Panc1 (cell line): ENCODE data around the gene FAM24B. TPM values are rescaled to one million over a fixed set of nuclear protein-coding genes. Genes with fewer than 3 reads are reported as not detected.

Source experiments
- ATAC-seq: fragments of 200-7000 bp; cut with Tn5 transposase; 2 replicates; pipeline ENCODE4 v1.9.1; 2020; ENCODE audit warnings: mild to moderate bottlenecking, moderate library complexity
- BruUV-seq: library from RNA; stranded (reverse); fragments of 400-500 nt; replicated peaks from 2 replicates; lab custom pipeline; 2021; lab: Mats Ljungman, UMichigan
- CTCF ChIA-PET: fragments of 300-600 bp; sonication (Branson Sonifier 250); formaldehyde crosslinking; loops from one replicate; lab custom pipeline; 2022; ENCODE audit warnings: antibody characterized with exemption; lab: Charles Lee
- POLR2A ChIA-PET: fragments of 300-600 bp; sonication (Branson Sonifier 250); formaldehyde crosslinking; loops from one replicate; lab custom pipeline; 2022; ENCODE audit warnings: antibody characterized with exemption; lab: Charles Lee
- DNase-seq: peaks from one replicate; pipeline ENCODE4 v3.0.0-alpha.2; 2010; ENCODE audit warnings: low read depth, low spot score
- H3K27ac ChIP-seq: 2 replicates; pipeline ENCODE4 v1.5.1; 2011; ENCODE audit warnings: mild to moderate bottlenecking, low read length, inconsistent platforms
- H3K27me3 ChIP-seq: fragments of 200-500 bp; sonication (Bioruptor generic); 2 replicates; pipeline ENCODE4 v1.6.0; 2014; ENCODE audit warnings: low read length, inconsistent platforms; ENCODE audit not compliant: control insufficient read depth, insufficient read depth
- H3K36me3 ChIP-seq: fragments of 200-500 bp; sonication (Bioruptor generic); 2 replicates; pipeline ENCODE4 v1.5.1; 2014; ENCODE audit warnings: inconsistent platforms, mild to moderate bottlenecking, low read length, moderate library complexity; ENCODE audit not compliant: control insufficient read depth, insufficient read depth
- H3K4me1 ChIP-seq: 2 replicates; pipeline ENCODE4 v1.5.1; 2011; ENCODE audit warnings: inconsistent platforms, mild to moderate bottlenecking, low read length, moderate library complexity; ENCODE audit not compliant: control insufficient read depth, insufficient read depth
- H3K4me3 ChIP-seq, 2 experiments: 2 replicates each; pipeline ENCODE4 v1.5.1; 2011 to 2012; ENCODE audit warnings: low read depth in 2 of 2, low read length in 2 of 2, mild to moderate bottlenecking in 2 of 2, inconsistent platforms in 1 of 2, moderate library complexity in 1 of 2
- H3K9me3 ChIP-seq: fragments of 200-500 bp; sonication (Bioruptor generic); 2 replicates; pipeline ENCODE4 v1.5.1; 2014; ENCODE audit warnings: low read depth, mild to moderate bottlenecking, inconsistent platforms, low read length, moderate library complexity; ENCODE audit not compliant: control insufficient read depth, insufficient read depth
- POLR2AphosphoS5 ChIP-seq: IDR thresholded peaks from 2 replicates; pipeline ENCODE4 v1.6.1; 2012; ENCODE audit warnings: mild to moderate bottlenecking, low read depth, low read length, moderate library complexity
- SIN3A ChIP-seq: IDR thresholded peaks from 2 replicates; pipeline ENCODE4 v1.6.1; 2012; ENCODE audit warnings: low read depth, mild to moderate bottlenecking, low read length, moderate library complexity, borderline replicate concordance; ENCODE audit not compliant: insufficient read depth
- TCF7L2 ChIP-seq: IDR thresholded peaks from 2 replicates; pipeline ENCODE4 v1.6.1; 2011; ENCODE audit warnings: mild to moderate bottlenecking, low read depth, low read length, inconsistent platforms
- in situ Hi-C: cut with HindIII; loops from 2 replicates; pipeline ENCODE4 v1.10.0; 2016; ENCODE audit warnings: low sequenced_read_pairs, low pct_unique_long_range_greater_than_20kb
- intact Hi-C: fragments of 100-400 bp; cut with micrococcal nuclease; formaldehyde crosslinking; loops from one replicate; pipeline ENCODE4 v1.10.0; 2022; ENCODE audit not compliant: unreplicated experiment
- total RNA-seq: library from RNA; stranded (reverse); gene quantifications from one replicate; pipeline ENCODE4 v1.2.1, GENCODE V29; 2021; ENCODE audit not compliant: unreplicated experiment
- TF ChIP-seq, protein P1 (sequence below): fragments of 450-650 bp; IDR thresholded peaks from 2 replicates; pipeline ENCODE4 v1.5.1; 2017; ENCODE audit warnings: mild to moderate bottlenecking
- TF ChIP-seq, protein P2 (sequence below), 2 experiments: IDR thresholded peaks; 2 replicates each; pipeline ENCODE4 v1.6.1; 2011 to 2012; ENCODE audit warnings: low read depth in 2 of 2, control low read depth in 1 of 2, low read length in 1 of 2, mild to moderate bottlenecking in 1 of 2, moderate library complexity in 1 of 2; ENCODE audit not compliant: insufficient read depth in 1 of 2

FAM24B gene
- total RNA-seq, 1 experiment from 2014 or later: 21.3 TPM

DNA sequence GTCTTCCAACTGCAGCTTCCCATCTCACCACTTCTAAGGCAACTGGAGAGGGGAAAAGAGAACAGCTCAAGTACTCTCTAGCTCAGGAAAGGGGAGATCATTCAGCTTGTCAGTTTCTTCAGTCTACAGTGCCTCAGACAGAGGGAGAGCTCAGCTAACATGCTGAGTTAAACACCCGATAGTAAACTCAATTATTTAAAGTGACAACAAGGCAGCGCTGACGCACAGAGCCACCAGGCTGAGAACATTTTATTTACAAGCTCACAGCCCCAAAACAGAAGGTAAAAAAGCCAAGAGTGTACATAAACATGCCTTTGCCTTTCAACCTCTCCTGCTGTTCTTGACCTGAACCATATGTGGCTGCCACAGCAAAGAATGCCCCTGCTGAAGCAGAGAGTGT lies 23.6 kb downstream of the FAM24B start:
- peak overlapping the region; percentile 36; the same call in 1 of the 2 replicates for H3K27ac ChIP-seq
- H3K27me3 ChIP-seq: no peaks in the 10 kb centered on the region
- BruUV-seq: no TSS peak
- H3K36me3 ChIP-seq: peaks cover 8% of the 10 kb centered on the region; the same call in 1 of the 2 replicates
- no peak for ATAC-seq
- no peaks in the 10 kb centered on the region for H3K9me3 ChIP-seq
- intact Hi-C loops (no loop called here), in situ Hi-C loops (no loop called here)
- TF ChIP-seq, protein P1, sequence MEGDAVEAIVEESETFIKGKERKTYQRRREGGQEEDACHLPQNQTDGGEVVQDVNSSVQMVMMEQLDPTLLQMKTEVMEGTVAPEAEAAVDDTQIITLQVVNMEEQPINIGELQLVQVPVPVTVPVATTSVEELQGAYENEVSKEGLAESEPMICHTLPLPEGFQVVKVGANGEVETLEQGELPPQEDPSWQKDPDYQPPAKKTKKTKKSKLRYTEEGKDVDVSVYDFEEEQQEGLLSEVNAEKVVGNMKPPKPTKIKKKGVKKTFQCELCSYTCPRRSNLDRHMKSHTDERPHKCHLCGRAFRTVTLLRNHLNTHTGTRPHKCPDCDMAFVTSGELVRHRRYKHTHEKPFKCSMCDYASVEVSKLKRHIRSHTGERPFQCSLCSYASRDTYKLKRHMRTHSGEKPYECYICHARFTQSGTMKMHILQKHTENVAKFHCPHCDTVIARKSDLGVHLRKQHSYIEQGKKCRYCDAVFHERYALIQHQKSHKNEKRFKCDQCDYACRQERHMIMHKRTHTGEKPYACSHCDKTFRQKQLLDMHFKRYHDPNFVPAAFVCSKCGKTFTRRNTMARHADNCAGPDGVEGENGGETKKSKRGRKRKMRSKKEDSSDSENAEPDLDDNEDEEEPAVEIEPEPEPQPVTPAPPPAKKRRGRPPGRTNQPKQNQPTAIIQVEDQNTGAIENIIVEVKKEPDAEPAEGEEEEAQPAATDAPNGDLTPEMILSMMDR: no peak
- TF ChIP-seq, protein P2, sequence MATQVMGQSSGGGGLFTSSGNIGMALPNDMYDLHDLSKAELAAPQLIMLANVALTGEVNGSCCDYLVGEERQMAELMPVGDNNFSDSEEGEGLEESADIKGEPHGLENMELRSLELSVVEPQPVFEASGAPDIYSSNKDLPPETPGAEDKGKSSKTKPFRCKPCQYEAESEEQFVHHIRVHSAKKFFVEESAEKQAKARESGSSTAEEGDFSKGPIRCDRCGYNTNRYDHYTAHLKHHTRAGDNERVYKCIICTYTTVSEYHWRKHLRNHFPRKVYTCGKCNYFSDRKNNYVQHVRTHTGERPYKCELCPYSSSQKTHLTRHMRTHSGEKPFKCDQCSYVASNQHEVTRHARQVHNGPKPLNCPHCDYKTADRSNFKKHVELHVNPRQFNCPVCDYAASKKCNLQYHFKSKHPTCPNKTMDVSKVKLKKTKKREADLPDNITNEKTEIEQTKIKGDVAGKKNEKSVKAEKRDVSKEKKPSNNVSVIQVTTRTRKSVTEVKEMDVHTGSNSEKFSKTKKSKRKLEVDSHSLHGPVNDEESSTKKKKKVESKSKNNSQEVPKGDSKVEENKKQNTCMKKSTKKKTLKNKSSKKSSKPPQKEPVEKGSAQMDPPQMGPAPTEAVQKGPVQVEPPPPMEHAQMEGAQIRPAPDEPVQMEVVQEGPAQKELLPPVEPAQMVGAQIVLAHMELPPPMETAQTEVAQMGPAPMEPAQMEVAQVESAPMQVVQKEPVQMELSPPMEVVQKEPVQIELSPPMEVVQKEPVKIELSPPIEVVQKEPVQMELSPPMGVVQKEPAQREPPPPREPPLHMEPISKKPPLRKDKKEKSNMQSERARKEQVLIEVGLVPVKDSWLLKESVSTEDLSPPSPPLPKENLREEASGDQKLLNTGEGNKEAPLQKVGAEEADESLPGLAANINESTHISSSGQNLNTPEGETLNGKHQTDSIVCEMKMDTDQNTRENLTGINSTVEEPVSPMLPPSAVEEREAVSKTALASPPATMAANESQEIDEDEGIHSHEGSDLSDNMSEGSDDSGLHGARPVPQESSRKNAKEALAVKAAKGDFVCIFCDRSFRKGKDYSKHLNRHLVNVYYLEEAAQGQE (IDR thresholded peaks at IDR 0.05; ENCODE audit: insufficient read depth in 1 of 2, low read depth in 2 of 2, low read length in 1 of 2): no peak
- no peak for TF ChIP-seq POLR2AphosphoS5
- TF ChIP-seq TCF7L2: no peak
- TF ChIP-seq SIN3A: no peak
- CTCF ChIA-PET: no interaction called here
- DNase-seq: no peak
- H3K4me3 ChIP-seq: no peak overlapping the region
- peaks cover 50% of the 10 kb centered on the region for H3K4me1 ChIP-seq
- POLR2A ChIA-PET: interaction anchor here (0.6 kb wide), 1 partner anchor 120 kb away, joined by 4 read pairs; no protein-coding TSS in a partner anchor

DNA sequence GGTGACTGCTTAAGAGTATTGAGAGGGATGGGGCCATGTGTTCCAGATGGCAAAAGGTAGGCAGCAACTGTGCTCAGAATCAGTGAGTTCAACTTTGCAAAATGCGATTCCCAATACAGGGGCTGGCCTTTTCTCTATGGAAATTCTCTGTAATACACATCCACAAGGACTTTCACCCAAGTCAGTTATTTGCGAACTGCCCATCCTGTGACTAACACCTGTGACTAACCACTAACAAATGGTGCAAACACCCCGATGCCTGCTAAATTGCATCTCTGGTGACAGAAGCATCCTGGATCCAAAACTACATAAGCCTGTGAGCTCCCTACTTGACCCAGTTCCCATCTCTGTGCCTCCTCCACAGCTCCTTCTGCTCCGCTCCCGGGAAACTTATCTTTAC lies 24.7 kb downstream of the FAM24B start:
- H3K36me3 ChIP-seq: peaks cover 8% of the 10 kb centered on the region; the same call in 1 of the 2 replicates
- TF ChIP-seq, protein P1: no peak
- TF ChIP-seq, protein P2 (IDR thresholded peaks at IDR 0.05; ENCODE audit: insufficient read depth in 1 of 2, low read depth in 2 of 2, low read length in 1 of 2): no peak
- no peak for TF ChIP-seq POLR2AphosphoS5
- no peak for TF ChIP-seq TCF7L2
- TF ChIP-seq SIN3A: no peak
- intact Hi-C loops: no loop called here
- H3K4me1 ChIP-seq: peaks cover 57% of the 10 kb centered on the region
- DNase-seq: peak; percentile 94
- H3K9me3 ChIP-seq: no peaks in the 10 kb centered on the region
- ATAC-seq: peak; percentile 78
- POLR2A ChIA-PET: no interaction called here
- H3K27me3 ChIP-seq: no peaks in the 10 kb centered on the region
- CTCF ChIA-PET: no interaction called here
- BruUV-seq: no TSS peak
- in situ Hi-C loops: no loop called here
- H3K27ac ChIP-seq: peak overlapping the region; percentile 66
- no peak overlapping the region for H3K4me3 ChIP-seq
